ENCODE measurements around the gene PEMT.

PEMT gene

DNA sequence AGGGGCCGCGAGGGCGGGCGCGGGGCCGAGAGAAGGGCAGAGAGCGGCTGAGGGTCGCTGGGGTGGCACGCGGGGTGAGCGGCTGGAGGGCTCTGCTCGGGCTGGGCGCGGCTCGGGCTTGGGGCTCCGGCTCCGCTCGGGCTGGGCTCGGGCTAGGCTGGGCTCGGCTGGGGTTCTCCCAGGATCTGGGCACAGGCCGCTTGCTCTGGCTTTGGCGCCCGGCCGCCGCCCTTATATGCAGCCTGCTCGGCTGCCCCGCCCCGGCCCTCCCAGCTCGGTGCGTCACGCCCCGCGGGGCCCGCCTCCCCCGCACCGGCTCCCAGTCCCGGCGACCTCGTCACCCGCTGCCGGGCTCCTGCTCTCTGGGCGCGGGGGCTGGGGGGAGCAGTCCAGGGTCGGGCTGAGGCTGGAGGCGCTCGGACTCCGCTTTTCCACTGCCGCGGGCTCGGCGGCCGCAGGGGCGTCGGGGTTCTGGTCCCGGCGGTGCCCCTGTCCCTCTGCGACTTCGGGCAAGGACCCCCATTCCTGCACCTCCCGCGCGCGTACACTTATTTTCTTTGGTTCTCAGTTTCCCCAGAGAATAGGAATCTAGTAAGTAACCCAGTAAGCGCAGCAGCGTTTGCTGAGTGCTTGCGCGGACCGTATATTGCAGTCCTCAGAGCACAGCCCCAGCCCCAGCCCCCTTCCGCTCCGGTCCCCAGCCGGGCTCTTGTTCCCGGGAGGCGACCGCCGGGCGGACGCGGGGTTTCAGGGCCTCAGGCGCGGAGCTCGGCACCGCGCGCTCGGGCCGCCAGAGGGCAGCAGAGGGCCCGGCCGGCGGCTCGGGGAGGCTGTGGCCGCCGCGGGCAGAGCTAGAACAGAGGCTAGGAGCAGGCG lies 95.1 kb downstream of the PEMT start, which contains the start of gene RASD1:
Gene RASD1, minus strand, starts transcription at position 207 of the 876 bp plus-strand sequence. CDS start 214 bp downstream, outside the sequence.
- TF ChIP-seq ZNF274 (IDR thresholded peaks at IDR 0.05; ENCODE audit: low read depth, low read length) (no peak), SUZ12 (IDR thresholded peaks at IDR 0.05; ENCODE audit: extremely low read depth, insufficient read depth, insufficient read length) (no peak), YY1 (IDR thresholded peaks at IDR 0.05; ENCODE audit: insufficient read depth, insufficient read length) (no peak)
- Histone ChIP-seq H3K9me3 (ENCODE audit: insufficient read depth, low read length) (no peaks in the 10 kb centered on the region), H3K36me3 (ENCODE audit: insufficient read depth, insufficient read length, low read length) (peaks cover 17% of the 10 kb centered on the region), H3K4me3 (ENCODE audit: insufficient read length, low read depth) (peak within 1 kb of the TSS; percentile 78), H3K9ac (ENCODE audit: insufficient read length, low read depth) (peak within 1 kb of the TSS; percentile 85), H3K4me1 (ENCODE audit: insufficient read depth, insufficient read length) (peaks cover 9% of the 10 kb centered on the region), H3K27me3 (ENCODE audit: insufficient read depth, insufficient read length) (peaks cover 17% of the 10 kb centered on the region)
- peak; percentile 52 for DNase-seq (ENCODE audit: low read depth, low spot score)

DNA sequence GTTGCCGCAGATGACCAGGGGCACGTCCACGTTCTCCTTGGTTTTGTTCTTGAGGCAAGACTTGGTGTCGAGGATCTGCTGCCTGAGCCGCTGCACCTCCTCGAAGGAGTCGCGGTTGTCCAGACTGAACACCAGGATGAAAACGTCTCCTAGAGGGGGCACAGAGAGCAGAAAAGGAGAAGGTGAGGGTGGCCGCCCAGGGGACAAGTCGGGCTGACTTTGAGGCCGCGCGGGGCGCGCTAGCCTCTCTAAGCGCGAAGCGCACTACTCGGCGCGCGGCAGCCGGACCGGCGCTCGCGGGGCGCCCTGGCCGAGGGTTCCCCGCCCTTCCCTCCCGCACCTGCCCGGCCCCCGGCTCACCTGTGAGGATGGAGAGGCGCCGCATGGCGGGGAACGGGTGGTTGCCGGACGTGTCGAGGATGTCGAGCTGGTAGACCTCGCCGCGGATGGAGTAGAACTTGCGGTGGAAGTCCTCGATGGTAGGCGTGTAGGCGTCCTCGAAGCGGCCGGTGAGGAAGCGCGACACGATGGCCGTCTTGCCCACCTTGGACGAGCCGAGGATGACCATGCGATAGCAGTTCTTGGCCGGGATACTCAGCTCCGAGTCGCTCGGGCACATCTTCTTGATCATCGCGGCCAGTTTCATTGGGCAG lies 95.8 kb downstream of the PEMT start:
- H3K9me3 ChIP-seq (ENCODE audit: insufficient read depth, low read length): no peaks in the 10 kb centered on the region
- peak overlapping the region; percentile 78 for H3K4me3 ChIP-seq (ENCODE audit: insufficient read length, low read depth)
- peak overlapping the region; percentile 85 for H3K9ac ChIP-seq (ENCODE audit: insufficient read length, low read depth)
- DNase-seq (ENCODE audit: low read depth, low spot score): no peak
- peaks cover 24% of the 10 kb centered on the region for H3K36me3 ChIP-seq (ENCODE audit: insufficient read depth, insufficient read length, low read length)
- H3K4me1 ChIP-seq (ENCODE audit: insufficient read depth, insufficient read length): peaks cover 12% of the 10 kb centered on the region
- H3K27me3 ChIP-seq (ENCODE audit: insufficient read depth, insufficient read length): peaks cover 17% of the 10 kb centered on the region
- TF ChIP-seq YY1 (IDR thresholded peaks at IDR 0.05; ENCODE audit: insufficient read depth, insufficient read length): no peak
- no peak for TF ChIP-seq SUZ12 (IDR thresholded peaks at IDR 0.05; ENCODE audit: extremely low read depth, insufficient read depth, insufficient read length)
- TF ChIP-seq ZNF274 (IDR thresholded peaks at IDR 0.05; ENCODE audit: low read depth, low read length): no peak

DNA sequence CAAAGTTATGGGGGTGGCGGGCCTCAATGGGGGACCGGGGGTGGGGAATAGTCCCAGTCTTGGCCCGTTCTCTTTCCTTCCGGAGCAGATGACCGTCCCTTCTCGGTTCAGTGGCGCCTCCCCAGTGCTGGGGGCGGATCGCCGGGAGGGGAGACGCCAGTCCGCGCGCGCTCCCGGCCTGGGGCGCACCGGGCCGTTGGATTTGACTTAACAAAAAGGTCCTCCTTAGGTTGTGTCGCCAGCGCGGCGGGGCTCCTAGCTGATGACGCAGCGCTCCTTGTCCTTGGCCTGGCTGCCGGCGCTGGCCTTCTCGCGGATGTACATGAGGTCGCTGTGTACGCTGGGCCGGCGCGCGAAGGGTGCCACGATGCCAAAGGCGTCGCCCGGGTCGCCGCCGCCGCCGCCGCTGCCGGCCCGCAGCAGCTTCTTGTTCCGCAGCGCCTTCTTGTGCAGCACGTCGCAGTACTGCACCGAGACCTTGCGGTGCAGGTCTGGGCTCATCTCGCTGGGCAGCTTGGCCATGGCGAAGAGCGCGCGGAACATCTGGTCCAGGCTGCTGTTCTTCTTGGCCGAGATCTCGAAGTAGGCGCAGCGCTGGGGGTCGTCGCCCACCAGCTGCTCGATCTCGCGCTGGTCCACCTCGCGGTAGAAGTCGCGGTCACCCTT lies 96.5 kb downstream of the PEMT start:
- no peak for TF ChIP-seq ZNF274 (IDR thresholded peaks at IDR 0.05; ENCODE audit: low read depth, low read length)
- TF ChIP-seq YY1 (IDR thresholded peaks at IDR 0.05; ENCODE audit: insufficient read depth, insufficient read length): no peak
- no peak for TF ChIP-seq SUZ12 (IDR thresholded peaks at IDR 0.05; ENCODE audit: extremely low read depth, insufficient read depth, insufficient read length)
- Histone ChIP-seq H3K36me3 (ENCODE audit: insufficient read depth, insufficient read length, low read length) (peaks cover 28% of the 10 kb centered on the region), H3K4me3 (ENCODE audit: insufficient read length, low read depth) (peak overlapping the region; percentile 78), H3K4me1 (ENCODE audit: insufficient read depth, insufficient read length) (peaks cover 12% of the 10 kb centered on the region), H3K9me3 (ENCODE audit: insufficient read depth, low read length) (no peaks in the 10 kb centered on the region), H3K9ac (ENCODE audit: insufficient read length, low read depth) (peak overlapping the region; percentile 85), H3K27me3 (ENCODE audit: insufficient read depth, insufficient read length) (peaks cover 17% of the 10 kb centered on the region)
- no peak for DNase-seq (ENCODE audit: low read depth, low spot score)

DNA sequence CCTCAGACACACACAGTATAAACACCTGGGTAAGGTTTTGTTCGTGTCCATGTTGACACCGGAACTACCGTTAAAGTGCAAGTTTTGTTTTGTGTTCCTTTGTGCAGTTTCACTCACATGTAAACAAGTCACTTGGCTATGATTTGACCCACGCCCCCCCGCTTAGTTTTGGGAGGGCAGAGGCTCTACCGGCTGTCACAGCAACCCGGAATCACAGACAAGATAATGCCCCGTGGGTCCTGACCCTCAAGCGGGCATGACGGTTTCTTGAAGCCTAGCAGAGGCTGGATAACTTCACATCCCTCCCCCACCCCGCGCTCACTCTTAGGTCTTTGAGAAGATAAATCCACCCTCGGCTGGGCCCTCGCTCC lies 97.0 kb downstream of the PEMT start:
- Histone ChIP-seq H3K9ac (ENCODE audit: insufficient read length, low read depth) (peak overlapping the region; percentile 70), H3K4me1 (ENCODE audit: insufficient read depth, insufficient read length) (peaks cover 12% of the 10 kb centered on the region), H3K27me3 (ENCODE audit: insufficient read depth, insufficient read length) (peaks cover 17% of the 10 kb centered on the region), H3K36me3 (ENCODE audit: insufficient read depth, insufficient read length, low read length) (peaks cover 32% of the 10 kb centered on the region), H3K4me3 (ENCODE audit: insufficient read length, low read depth) (peak overlapping the region; percentile 78), H3K9me3 (ENCODE audit: insufficient read depth, low read length) (no peaks in the 10 kb centered on the region)
- no peak for DNase-seq (ENCODE audit: low read depth, low spot score)
- no peak for TF ChIP-seq ZNF274 (IDR thresholded peaks at IDR 0.05; ENCODE audit: low read depth, low read length)
- no peak for TF ChIP-seq SUZ12 (IDR thresholded peaks at IDR 0.05; ENCODE audit: extremely low read depth, insufficient read depth, insufficient read length)
- TF ChIP-seq YY1 (IDR thresholded peaks at IDR 0.05; ENCODE audit: insufficient read depth, insufficient read length): no peak

DNA sequence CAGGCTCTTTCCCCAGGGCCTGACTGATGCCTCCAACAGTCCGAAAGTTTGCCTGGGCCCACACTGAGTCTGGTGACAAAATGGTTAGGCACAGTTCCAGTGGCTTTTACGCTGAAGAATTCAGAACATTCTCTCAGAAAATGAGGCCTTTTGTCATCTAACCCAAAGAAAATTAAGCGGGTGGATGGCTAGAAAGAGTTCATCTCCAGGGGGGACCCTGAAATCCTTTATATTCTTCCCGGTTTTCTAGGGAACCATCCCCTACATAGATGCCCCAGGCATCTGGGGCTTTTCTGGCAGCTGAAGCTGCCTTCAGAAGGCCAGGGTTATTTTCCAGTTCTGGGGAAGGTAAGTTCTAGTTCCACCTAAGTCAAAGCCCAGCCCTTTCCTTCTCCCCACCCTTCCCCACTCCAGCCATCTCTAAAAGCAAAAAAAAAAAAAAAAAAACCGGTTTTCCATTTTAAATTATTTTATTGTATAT lies 97.5 kb downstream of the PEMT start:
- peaks cover 36% of the 10 kb centered on the region for H3K36me3 ChIP-seq (ENCODE audit: insufficient read depth, insufficient read length, low read length)
- H3K27me3 ChIP-seq (ENCODE audit: insufficient read depth, insufficient read length): peaks cover 17% of the 10 kb centered on the region
- H3K9me3 ChIP-seq (ENCODE audit: insufficient read depth, low read length): no peaks in the 10 kb centered on the region
- peaks cover 12% of the 10 kb centered on the region for H3K4me1 ChIP-seq (ENCODE audit: insufficient read depth, insufficient read length)
- TF ChIP-seq ZNF274 (IDR thresholded peaks at IDR 0.05; ENCODE audit: low read depth, low read length) (no peak), SUZ12 (IDR thresholded peaks at IDR 0.05; ENCODE audit: extremely low read depth, insufficient read depth, insufficient read length) (no peak), YY1 (IDR thresholded peaks at IDR 0.05; ENCODE audit: insufficient read depth, insufficient read length) (no peak)
- H3K4me3 ChIP-seq (ENCODE audit: insufficient read length, low read depth): no peak overlapping the region
- peak overlapping the region; percentile 42 for H3K9ac ChIP-seq (ENCODE audit: insufficient read length, low read depth)
- no peak for DNase-seq (ENCODE audit: low read depth, low spot score)

DNA sequence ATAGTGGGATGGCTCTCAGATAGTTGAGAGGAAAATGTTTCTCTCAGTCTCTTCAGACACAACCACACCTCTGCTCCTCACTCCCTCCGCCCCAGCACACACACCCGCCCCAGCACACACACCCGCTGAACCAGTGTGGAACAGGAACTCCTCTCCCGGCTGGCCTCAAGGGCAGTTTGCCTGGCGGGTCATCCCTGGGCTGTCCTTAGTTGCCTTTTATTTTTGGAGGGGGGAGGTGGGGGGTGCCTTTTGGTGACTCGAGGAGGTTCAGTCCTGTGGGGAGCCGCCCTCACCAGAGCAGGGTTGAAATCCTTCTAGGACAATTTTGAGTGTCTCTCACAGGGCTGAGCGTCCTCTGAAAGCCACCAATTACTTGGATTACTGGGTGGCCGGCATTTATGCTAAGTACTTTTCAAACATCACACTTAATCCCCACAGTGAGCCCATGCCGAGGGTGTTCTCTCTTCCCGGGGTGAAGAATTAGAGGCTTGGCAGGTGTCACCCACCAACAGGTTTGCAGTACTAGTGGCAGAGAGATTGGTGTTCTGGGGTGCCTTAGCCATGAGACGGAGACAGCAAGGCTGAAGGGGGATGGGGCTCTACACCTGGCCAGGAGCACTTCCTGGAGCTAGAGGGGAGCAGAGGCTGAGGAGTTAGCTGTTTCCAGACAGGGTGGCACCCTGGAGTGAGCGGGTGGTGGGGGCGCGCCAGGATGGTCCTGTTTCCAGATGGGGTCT lies 98.1 kb downstream of the PEMT start:
- H3K9me3 ChIP-seq (ENCODE audit: insufficient read depth, low read length): no peaks in the 10 kb centered on the region
- peaks cover 17% of the 10 kb centered on the region for H3K27me3 ChIP-seq (ENCODE audit: insufficient read depth, insufficient read length)

More for the DNA sequence above, 98.1 kb downstream of the PEMT start:
- H3K9ac ChIP-seq (ENCODE audit: insufficient read length, low read depth): peak overlapping the region; percentile 42
- H3K4me3 ChIP-seq (ENCODE audit: insufficient read length, low read depth): no peak overlapping the region
- TF ChIP-seq ZNF274 (IDR thresholded peaks at IDR 0.05; ENCODE audit: low read depth, low read length) (no peak), SUZ12 (IDR thresholded peaks at IDR 0.05; ENCODE audit: extremely low read depth, insufficient read depth, insufficient read length) (no peak)
- peaks cover 39% of the 10 kb centered on the region for H3K36me3 ChIP-seq (ENCODE audit: insufficient read depth, insufficient read length, low read length)
- no peak for DNase-seq (ENCODE audit: low read depth, low spot score)
- H3K4me1 ChIP-seq (ENCODE audit: insufficient read depth, insufficient read length): peaks cover 12% of the 10 kb centered on the region
